Measurements from ENCODE around the gene RNF220.

RNF220 gene

DNA sequence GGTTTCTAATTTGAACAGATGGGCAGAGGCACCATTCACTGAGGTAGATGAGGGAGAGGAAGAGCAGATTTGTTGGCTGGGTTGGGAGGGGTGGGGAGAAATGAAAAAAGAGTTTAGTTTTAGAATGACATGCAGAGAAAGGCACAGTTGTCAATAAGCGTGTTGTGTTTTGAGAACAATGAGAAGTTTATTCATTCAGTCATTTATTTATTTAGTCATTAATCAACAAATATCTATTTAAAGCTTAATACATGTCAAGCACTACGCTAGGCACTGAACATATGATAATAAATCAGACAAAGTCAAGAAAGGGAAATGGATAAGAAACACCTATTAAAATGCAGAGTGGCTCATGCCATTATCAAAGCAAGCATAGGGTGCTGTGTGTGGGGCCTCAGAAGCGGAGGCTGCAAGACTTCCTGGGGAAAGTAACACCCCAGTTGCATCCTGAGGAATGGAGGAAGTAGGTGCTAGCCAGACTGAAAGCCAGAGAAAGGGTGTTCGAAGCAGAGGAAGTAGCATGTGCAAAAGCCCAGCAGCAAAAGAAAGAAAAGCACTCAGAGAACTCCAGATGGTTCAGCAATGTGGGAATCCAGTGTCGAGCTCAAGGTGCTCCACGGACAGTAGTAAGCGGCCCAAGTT is 114.1 kb downstream of the RNF220 start:
- no peak for DNase-seq (ENCODE audit: low read depth in 2 of 2, low spot score in 1 of 2)

DNA sequence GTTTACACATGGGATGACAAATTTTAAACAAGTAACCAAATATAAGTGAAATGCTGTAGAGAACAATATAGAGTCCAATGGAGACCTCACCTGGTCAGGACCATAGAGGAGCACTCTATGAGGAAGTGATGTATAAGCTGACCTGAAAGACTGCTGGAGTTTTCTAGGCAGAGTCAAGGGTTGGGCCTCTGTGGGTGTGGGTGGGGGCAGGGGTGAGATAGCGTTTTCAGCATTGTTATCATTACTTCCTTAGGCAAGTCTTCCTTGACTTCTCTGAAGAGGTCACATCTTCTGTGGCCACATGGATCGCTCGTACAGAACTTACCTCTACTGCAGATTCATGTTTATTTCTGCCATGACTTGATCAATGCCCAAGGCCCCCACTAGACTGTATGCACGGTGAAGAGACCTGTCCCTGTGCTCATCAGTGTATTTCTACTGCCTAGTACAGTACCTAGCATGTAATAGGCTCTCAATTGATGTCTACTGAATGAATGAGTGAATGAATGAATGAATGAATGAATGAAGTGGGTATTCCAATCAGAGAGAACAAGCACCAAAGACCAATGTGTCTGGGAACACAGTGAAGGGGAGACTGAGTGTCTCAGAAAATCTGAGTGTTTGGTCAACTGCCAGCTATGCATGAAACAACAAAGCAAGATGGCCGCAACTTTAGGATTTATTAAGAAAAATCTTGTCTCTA is 116.5 kb downstream of the RNF220 start:
- no peak for DNase-seq (ENCODE audit: low read depth in 2 of 2, low spot score in 1 of 2)

DNA sequence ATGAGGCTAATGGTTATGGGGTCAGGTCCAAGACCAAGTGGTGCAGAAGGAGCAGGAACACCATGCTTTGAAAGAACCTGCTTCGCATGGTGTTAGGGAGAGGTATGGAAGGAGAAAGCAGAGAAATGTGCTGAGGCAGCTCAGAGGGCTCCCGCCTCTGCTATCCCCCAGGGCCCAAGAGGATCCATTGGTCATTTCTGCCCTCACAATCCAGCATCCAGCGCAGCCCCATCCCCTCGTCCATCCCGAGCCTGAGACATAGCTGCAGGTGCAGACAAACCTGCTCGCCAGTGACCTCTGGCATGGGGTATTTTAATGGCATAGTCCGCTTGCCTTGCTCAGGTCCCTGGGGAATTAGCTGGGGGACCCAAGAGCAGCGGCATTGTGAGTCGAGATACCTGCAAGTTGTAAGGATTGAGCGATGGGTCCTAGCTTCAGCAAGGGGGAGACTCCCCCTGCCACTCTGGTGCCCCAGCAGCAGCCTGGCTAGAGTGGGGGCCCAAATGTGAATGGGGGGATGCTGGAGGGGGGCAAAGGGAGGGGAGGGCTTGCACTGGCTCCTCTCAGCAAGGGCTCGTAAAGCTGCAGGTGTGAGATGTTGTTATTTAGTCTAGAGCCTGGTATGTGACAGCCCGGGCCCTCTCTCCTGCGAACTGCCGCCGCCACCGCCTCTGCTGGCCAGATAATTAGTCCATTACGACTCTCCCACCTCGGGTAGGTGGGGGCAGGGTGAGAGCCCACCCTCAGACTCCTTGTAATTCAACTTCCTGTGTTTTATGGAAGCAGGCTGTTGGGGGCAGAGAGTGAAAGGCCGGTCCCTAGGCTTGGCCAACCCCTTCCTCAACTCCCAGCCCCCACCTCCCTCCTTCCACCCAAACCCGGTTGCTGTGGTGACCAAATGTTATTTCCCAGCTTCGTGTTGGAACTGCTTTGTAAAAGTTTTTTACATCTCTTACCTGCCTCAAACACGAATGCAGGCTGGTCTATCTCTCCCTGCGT is 118.8 kb downstream of the RNF220 start:
- DNase-seq (ENCODE audit: low read depth in 2 of 2, low spot score in 1 of 2), result no peak

DNA sequence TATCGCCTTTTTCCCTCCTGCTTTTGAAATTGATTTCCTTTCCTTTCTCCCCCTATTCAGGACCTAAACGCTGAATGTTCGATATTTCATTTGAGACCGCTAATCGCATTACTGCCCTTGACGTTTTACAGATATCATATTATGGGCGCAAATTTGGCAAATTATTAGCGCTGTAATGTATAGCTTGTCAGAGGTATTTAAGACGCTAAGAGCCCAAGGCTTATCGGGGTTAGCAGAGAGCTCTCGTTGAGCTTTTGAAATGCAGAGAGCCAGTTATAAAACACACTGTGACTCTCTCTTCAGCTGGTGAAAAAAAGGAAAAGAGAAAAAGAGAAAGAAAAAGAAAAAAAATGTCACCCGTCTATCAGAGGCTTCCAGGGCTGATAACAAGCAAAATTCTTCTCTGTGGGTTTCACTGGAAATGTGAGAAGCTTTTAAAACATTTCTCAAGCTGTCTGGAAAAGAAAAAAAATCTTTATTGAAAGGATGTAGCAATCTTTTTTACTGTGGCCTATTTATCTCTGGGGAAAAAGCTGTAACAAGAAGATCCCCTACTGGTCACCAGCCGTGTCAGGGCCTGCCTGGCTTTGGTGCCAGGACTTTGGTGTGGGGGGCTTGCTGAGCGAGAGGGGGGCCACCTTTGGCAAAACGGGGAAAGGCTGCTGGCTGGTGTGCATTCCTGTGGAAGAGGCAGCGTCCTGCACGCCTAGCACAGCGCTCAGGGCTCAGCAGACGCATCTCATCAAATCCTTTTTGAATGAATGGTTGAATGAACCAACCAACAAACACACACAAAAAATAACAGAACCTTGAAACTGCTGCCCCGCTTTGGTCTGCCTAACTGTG is 119.8 kb downstream of the RNF220 start:
- DNase-seq (ENCODE audit: low read depth in 2 of 2, low spot score in 1 of 2), result no peak

DNA sequence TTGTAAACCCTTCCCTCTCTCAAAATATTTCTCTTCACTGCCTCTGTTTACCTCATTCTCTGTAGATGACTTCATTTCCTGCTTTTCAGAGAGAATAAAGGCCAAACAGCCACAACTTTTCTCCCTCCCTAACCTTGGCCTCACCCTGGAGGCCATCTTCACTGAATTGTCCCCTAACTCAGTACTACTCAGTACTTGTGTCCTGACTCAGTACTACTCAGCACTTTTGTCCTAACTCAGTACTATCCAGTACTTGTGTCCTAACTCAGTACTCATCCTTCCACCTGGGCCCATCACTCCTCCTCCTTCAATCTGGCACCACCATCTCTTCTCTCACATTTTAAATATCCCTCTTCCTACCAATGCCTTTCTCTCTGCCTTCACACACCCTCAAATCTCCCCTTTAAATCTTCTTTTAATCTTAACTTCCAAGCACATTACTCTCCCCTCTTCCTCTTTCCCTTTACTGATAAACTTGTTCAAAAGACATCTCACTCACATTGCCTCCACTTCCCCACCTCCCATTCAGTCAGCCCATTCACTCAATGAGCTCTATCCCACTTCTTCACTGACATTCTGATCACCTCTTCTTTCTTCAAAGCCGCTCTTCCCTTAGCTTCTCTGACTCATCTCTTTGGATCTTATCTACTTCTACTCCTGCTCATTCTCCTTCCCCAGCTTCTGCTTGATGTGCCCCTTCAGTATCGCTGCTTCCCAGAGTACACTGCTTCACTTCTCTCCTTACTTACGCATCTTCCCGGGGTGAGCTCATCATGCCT is 121.4 kb downstream of the RNF220 start:
- DNase-seq (ENCODE audit: low read depth in 2 of 2, low spot score in 1 of 2), result no peak

DNA sequence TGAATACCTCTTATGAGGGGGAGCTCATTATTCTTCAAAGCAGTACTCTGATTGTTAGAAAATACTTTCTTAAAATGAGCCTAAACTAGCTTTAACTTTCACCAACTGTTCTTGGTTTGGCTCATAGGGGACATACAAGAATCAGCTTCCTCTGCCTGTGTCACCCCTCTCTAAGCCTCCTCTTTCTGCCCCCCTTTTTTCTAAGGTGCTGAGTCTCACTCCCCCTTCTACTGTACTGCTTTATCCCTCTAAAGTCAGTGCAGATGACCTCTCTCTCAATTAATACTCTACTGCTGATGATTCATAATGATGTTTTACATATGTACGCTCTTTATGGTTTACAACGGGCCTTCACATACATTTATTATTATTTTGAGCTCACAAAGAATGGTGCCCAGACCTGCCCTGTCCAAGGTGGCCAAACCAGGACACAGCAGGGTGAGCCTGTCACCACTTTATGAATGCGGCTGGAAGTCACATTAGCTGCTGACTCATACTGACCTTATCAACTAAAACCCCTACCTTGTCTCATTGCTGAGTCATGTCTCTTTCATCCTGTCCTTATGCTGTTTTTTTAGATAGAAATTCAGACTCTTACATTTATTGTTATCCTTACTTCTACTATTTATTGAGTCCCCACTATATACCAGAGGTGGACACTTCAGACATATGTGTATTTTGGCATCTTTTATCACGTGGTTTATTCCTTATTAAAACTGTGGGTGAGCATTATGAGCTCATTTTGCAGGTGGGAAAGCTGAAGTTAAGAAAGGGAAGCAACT is 126.9 kb downstream of the RNF220 start:
- DNase-seq (ENCODE audit: low read depth in 2 of 2, low spot score in 1 of 2), result no peak

DNA sequence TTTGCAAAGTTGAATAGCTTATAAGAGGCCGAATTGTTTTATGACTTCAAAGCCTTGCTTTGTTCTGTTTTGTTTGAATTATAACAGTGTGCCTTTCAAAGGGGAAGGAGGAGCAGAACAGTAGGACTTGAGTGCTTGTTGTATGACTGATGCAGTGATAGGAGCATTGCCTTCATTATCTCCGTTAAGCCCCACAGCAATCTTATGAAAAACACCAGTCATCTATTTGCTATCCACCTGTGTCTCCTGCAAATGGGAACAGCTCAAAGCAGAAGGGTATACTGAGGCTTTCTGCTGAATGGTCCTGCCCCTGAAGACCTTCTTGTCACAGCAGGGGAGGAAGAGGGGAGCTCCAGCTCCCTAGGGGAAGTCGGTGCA is 127.5 kb downstream of the RNF220 start:
- DNase-seq (ENCODE audit: low read depth in 2 of 2, low spot score in 1 of 2), result no peak

DNA sequence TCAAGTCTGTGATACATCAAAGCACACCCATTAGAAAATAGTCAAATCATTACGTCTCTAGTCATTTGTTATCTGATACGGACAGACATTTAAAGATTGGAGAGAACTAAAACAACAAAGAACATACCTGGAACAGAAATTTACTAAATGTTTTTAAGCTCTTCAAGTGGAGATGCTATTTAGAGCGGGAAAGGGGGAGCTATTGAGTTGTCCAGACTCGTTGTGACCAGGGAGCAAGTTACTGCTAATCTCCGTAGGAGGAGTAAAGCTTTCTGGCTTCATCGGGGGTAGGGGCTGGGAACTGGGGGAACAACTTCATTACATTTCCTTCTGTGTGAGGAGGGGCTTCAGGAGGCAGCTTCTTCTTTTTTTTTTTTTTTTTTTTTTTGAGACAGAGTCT is 129.7 kb downstream of the RNF220 start:
- DNase-seq (ENCODE audit: low read depth in 2 of 2, low spot score in 1 of 2), result no peak

DNA sequence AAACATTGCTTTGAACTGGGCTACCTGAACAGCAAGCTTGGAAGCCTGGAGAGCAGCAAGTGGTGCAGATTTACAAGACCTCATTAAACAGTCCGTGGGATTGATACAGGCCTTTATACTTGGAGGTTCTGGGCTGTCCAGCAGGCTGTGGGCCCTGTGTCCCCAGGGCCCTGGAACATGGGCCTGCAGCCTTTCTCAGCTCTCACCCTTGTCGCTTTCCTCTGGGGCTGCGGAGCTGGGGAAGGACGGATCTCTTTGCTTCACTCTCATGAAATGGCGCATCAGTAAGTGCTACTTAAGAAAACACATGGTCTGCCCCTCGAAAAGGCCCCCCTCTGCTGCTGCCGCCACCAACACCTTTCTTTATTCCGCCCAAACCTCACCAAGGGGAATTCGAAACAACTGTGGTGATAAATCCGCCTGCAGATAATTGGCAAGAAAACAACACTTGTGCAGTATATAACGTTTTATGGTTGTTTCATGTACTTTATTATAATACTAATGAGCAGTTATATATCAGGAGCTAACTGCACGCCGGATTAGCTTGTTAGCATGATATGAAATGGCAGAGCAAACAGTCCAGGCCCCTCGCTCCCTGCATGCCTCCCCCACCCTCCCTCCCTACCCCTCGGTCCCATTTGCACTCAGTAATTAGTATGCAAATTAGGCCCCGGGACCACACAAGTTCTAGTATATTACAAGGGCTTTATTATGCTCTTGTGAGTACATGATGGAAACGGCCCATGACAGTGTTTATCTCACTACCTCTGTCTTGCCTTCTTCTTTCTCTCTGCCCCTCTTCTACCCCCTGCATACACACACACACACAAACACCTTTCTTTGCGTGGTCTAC is 131.5 kb downstream of the RNF220 start:
- DNase-seq (ENCODE audit: low read depth in 2 of 2, low spot score in 1 of 2), result no peak

DNA sequence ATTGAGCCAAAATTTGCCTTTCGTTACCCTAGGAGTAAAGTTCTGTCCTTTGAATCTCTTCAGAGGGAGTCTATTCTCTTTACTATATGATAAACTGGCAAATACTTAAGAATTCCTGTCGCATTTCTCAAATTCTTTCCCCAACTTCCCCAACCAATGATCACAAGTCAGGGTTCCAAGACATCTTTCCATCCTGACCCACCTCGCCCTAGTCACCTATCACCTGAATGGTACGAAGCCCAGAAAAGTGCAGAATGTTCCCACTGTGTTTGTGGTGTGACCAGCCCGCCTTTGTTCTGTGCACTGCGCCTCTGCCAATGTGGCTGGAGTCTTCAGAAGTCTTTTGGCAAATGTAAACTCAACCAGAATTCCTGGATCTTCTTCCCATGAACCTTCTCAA is 132.5 kb downstream of the RNF220 start:
- DNase-seq (ENCODE audit: low read depth in 2 of 2, low spot score in 1 of 2), result no peak

DNA sequence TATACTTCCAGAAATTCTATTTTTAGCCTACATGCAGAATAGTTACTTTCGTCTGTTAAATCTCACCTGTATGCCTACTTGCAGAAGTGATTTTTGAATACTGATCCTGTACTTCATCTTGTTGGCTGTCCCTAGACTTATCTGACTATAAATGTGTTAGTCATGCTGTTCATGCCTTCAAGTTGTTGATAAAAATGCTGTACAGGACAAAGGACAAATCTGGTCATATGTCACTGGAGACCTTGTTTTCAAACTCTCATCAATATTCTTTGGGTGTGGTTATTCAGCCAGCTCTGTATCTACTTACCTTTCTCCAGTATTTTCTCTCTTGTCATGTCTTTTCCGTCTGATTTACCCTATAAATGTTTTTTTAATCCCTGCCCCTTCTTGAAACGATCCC is 132.9 kb downstream of the RNF220 start:
- no peak for DNase-seq (ENCODE audit: low read depth in 2 of 2, low spot score in 1 of 2)

DNA sequence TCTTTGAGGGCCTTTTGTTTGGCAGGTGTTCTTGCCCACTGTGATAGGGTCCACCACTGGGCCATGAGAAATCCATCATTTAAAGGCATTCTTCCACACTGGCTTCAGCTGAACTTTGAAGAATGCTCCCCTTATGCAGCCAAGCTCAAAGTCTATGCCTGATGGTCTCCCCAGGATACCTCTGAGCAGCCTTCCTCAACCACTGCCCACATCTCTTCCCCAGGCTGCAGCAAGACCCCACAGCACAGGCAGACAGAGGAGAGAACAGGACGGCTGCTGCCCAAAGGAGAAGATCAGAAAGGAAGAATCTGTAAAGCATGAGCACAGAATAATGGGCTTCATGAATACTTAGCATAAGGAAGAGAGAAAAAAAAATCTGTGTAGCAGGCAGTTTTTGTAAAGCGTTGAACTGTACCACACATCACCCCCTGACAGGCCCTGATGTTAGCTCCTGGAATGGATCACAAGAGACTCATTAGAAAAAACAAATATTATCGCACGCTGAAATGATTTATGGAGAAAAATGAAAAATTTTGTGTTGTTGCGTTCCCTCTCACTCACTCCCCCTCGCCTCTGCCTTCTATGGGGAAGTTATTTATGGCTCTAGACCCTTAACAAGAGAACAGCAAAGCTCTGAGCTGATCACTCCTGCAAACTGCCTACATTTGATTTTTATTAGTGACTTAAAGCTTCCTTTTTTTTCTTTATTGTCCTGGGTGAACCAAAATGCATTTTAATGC is 135.1 kb downstream of the RNF220 start:
- no peak for DNase-seq (ENCODE audit: low read depth in 2 of 2, low spot score in 1 of 2)

DNA sequence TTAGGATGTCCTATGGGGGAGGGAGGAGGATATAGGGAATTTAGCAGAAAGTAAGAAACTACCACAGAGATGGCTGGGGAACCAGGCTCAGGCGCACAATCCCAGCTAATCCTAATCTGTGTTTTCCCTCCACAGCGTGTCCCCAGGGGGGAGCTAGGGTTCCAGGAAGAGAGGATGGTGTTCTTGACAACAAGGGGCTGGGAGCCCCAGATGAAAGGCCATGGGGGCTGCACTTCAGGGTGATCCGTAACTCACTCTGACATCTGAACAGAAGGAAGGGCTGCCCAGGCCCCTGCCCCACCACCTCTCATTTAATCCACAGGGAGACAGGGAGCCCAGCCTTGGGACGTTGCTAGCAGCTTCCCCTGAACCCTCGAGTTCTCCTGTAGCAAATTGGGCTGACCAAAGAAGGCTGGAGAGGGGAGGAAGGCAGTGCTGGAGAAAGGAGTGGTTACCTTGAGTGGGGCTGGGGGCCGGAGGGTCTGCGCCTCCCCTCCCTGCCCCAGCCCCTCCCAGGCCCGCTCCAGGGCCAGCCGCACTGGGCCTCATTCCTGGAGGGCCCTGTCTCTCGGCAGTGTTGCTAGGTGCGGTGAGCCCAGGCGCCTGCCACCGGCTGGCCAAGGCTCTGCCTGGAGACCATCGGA is 137.5 kb downstream of the RNF220 start:
- DNase-seq (ENCODE audit: low read depth in 2 of 2, low spot score in 1 of 2), result no peak

DNA sequence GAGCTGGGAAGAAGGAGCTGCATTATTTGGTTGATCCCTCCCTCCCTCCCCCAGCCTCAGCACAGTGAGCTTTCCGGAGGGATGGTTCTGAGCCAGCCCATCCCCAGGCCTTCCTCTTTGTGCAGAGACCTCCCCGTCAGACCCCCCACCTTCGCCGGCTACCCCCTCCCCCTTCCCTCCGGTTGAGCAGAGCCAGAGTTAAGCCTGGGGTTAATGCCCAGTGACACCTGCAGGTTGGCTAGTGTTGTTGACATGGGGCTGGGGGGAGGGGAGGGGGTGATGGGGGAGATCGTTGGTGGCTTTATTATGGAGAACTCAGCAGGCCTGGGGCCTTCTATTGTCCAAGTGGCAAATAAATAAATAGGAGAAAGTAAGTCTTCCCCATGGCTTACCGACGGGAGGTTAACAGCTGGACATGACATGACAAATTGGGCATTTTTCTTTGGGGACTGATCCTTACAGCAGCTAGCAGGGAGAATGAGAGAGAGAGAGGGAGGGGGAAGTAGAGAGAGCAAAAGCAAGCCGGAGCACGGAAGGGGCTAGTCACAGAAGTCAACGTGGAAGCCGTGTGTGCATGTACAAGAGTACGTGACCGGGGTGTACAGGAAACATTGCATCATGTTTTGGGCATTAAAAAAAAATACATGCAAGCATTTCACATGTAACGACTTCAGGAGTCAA is 138.1 kb downstream of the RNF220 start:
- DNase-seq (ENCODE audit: low read depth in 2 of 2, low spot score in 1 of 2), result no peak

DNA sequence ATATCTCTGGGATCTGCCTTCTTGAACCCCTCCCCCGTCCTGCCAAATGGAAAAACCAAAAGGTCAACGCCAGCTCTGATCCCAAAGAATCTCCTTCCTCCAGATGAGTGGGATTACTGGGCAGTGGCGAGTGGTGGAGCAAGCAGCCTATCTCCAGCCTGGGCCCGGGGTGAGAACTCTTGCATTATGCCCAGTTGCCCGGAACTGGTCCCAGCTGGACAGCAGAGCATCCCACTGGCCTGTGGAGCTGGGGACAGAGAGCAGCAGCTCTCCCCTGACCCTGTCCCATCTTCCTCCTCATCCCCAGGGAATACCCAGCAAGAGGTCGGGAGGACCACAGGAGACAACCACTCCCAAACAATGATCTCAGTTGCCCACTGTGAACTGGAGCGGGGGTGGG is 138.7 kb downstream of the RNF220 start:
- DNase-seq (ENCODE audit: low read depth in 2 of 2, low spot score in 1 of 2), result no peak

DNA sequence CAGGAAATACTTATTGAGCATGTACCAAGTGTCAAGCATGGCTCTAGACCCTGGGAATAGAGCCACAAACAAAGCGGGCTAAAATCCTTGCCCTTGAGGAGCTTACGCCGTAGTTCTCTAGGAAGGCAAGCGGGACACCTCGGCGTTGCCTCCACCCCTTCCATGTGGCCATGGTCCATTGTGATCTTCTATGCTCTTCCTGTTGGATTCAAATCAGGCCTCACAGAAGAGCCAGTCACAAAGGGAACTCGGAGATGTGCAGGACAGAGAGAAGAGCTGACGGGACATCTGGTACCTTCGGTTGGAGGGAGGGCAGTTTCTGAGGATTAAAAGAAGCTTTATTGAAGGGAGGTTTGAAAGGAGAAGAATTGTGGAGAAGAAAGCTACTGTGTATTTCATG is 139.9 kb downstream of the RNF220 start:
- no peak for DNase-seq (ENCODE audit: low read depth in 2 of 2, low spot score in 1 of 2)

DNA sequence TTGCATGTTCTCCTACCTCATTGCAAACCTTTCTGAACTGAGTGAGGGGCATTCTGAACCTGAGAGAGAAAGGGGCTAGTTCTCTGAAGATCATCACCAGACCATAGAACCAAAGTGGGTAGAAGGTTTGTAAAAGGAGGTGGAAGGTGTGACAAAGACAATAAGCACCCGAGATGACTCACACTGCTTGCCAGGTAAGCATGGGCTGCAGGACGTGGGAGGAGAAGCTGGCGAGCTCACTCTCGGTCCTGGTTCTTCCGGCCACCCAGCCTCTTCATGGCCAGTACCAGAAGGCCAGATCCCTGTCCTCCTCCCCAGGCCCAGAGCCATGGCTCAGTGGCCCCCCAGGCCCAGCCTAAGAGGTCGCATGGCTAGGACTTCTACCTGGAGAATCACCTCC is 140.9 kb downstream of the RNF220 start:
- no peak for DNase-seq (ENCODE audit: low read depth in 2 of 2, low spot score in 1 of 2)

Measured in stimulated activated CD8-positive, alpha-beta memory T cell treated with anti-CD3 and anti-CD28 coated beads, Interleukin-4, amount 100 ng/mL, for 4 hours (primary cell).